HepG2 (cell line): ENCODE measurements around the gene TRAF3. TPM values are rescaled to one million over a fixed set of nuclear protein-coding genes. Genes with fewer than 3 reads are reported as not detected.

ENCODE experiments used
- ATAC-seq: fragments of 200-7000 bp; cut with Tn5 transposase; 3 replicates; pipeline ENCODE4 v1.9.1; 2020; ENCODE audit warnings: mild to moderate bottlenecking, moderate library complexity
- BruUV-seq: library from RNA; stranded (reverse); fragments of 400-500 nt; replicated peaks from 2 replicates; lab custom pipeline; 2021; lab: Mats Ljungman, UMichigan
- CTCF ChIA-PET: fragments of 300-600 bp; formaldehyde crosslinking; extraction: SDS; loops from one replicate; lab custom pipeline; 2021; ENCODE audit warnings: low total read pairs, inconsistent platforms, low intra/inter-chr PET ratio; lab: Yijun Ruan, JAX
- POLR2A ChIA-PET: fragments of 350-600 bp; sonication (Branson Sonifier 250); formaldehyde crosslinking; loops from one replicate; lab custom pipeline; 2020; ENCODE audit warnings: antibody characterized with exemption, inconsistent platforms; lab: Yijun Ruan, JAX
- DNase-seq: peaks from one replicate; pipeline ENCODE4 v3.0.0-alpha.2; 2015; ENCODE audit warnings: low spot score
- FAIRE-seq: peaks from 3 replicates; lab custom pipeline; 2011; peaks lifted over from hg19 to GRCh38; lab: Jason Lieb, UNC
- H2AFZ ChIP-seq: one replicate; pipeline ENCODE4 v1.6.1; 2011; ENCODE audit warnings: low read length, inconsistent platforms
- H3K27ac ChIP-seq: fragments of 300-600 bp; 3 replicates; pipeline ENCODE4 v1.8.0; 2011; ENCODE audit warnings: mixed run types, mild to moderate bottlenecking, mixed read lengths, low read length, inconsistent platforms; ENCODE audit not compliant: insufficient read depth; ENCODE audit errors: extremely low read length
- H3K27me3 ChIP-seq, 2 experiments: fragments of 200-600 bp in 1 of 2; 2 replicates in 1 of 2; 3 replicates in 1 of 2; pipeline versions ENCODE4 v1.6.0 to v1.8.0; 2011; ENCODE audit warnings: low read length in 2 of 2, mild to moderate bottlenecking in 2 of 2, moderate library complexity in 2 of 2, inconsistent platforms in 1 of 2; ENCODE audit not compliant: insufficient read depth in 2 of 2, control insufficient read depth in 1 of 2
- H3K36me3 ChIP-seq, 2 experiments: fragments of 200-600 bp in 1 of 2; replicated peaks in 1 of 2; 2 replicates in 1 of 2; 3 replicates in 1 of 2; pipeline versions ENCODE4 v1.5.1 to v1.8.0; 2011; ENCODE audit warnings: low read length in 2 of 2, inconsistent platforms in 1 of 2; ENCODE audit not compliant: insufficient read depth in 2 of 2, control insufficient read depth in 1 of 2
- H3K4me1 ChIP-seq: 2 replicates; pipeline ENCODE4 v1.5.1; 2012; ENCODE audit warnings: low read length, inconsistent platforms; ENCODE audit not compliant: insufficient read depth
- H3K4me2 ChIP-seq: 2 replicates; pipeline ENCODE4 v1.6.0; 2011; ENCODE audit warnings: low read depth, low read length, inconsistent platforms
- H3K4me3 ChIP-seq, 3 experiments: fragments of 200-600 bp in 1 of 3; sonication (generic), shearing (Covaris generic) in 1 of 3; replicated peaks in 1 of 3; 2 replicates each; pipeline ENCODE4 v1.5.1; 2011 to 2016; ENCODE audit warnings: low read length in 3 of 3, inconsistent platforms in 2 of 3, low read depth in 2 of 3, mild to moderate bottlenecking in 2 of 3, control low read depth in 1 of 3, mixed read lengths in 1 of 3; ENCODE audit not compliant: insufficient read depth in 1 of 3
- H3K79me2 ChIP-seq: one replicate; pipeline ENCODE4 v1.6.1; 2011; ENCODE audit warnings: low read length, inconsistent platforms; ENCODE audit not compliant: insufficient read depth
- H3K9ac ChIP-seq: 2 replicates; pipeline ENCODE4 v1.6.0; 2011; ENCODE audit warnings: mild to moderate bottlenecking, low read depth, low read length, inconsistent platforms; ENCODE audit not compliant: insufficient read depth
- H3K9me3 ChIP-seq: 2 replicates; pipeline ENCODE4 v1.5.1; 2012; ENCODE audit warnings: mild to moderate bottlenecking, low read length
- H4K20me1 ChIP-seq: 2 replicates; pipeline ENCODE4 v1.6.0; 2011; ENCODE audit warnings: inconsistent platforms, mild to moderate bottlenecking, low read length, moderate library complexity; ENCODE audit not compliant: insufficient read depth
- BRD4 ChIP-seq: sonication (generic); formaldehyde crosslinking; IDR thresholded peaks from 2 replicates; pipeline ENCODE4 v1.4.0; 2020; ENCODE audit warnings: missing genetic modification reagents
- ESRRA ChIP-seq: sonication (generic); formaldehyde crosslinking; IDR thresholded peaks from 2 replicates; pipeline ENCODE4 v1.5.1; 2020; ENCODE audit warnings: mild to moderate bottlenecking, low read depth, missing genetic modification reagents
- KDM1A ChIP-seq: IDR thresholded peaks from 2 replicates; pipeline ENCODE4 v1.6.1; 2016; ENCODE audit warnings: missing compliant biosample characterization
- KDM6A ChIP-seq: IDR thresholded peaks from 2 replicates; pipeline ENCODE4 v1.6.1; 2016; ENCODE audit warnings: low read depth
- MAX ChIP-seq: IDR thresholded peaks from 2 replicates; pipeline ENCODE4 v1.6.1; 2012; ENCODE audit warnings: inconsistent platforms
- MBD4 ChIP-seq: IDR thresholded peaks from 2 replicates; pipeline ENCODE4 v1.6.1; 2012; ENCODE audit warnings: low read length, inconsistent platforms, borderline replicate concordance
- ONECUT2 ChIP-seq: sonication (generic); formaldehyde crosslinking; IDR thresholded peaks from 2 replicates; pipeline ENCODE4 v1.4.0; 2020; ENCODE audit warnings: missing genetic modification reagents
- PRDM10 ChIP-seq: sonication (generic); formaldehyde crosslinking; IDR thresholded peaks from 2 replicates; pipeline ENCODE4 v1.4.0; 2020; ENCODE audit warnings: low read depth, missing genetic modification reagents
- SIN3B ChIP-seq: fragments of 150-350 bp; IDR thresholded peaks from 2 replicates; pipeline ENCODE4 v1.6.1; 2014; ENCODE audit warnings: low read length
- SMARCE1 ChIP-seq: fragments of 450-650 bp; IDR thresholded peaks from 2 replicates; pipeline ENCODE4 v1.6.1; 2017; ENCODE audit warnings: borderline replicate concordance
- ZBTB3 ChIP-seq: sonication (generic); formaldehyde crosslinking; IDR thresholded peaks from 2 replicates; pipeline ENCODE4 v1.4.0; 2020; ENCODE audit warnings: low read depth, mild to moderate bottlenecking, moderate library complexity, missing genetic modification reagents, borderline replicate concordance
- ZFP62 ChIP-seq: sonication (generic); formaldehyde crosslinking; IDR thresholded peaks from 2 replicates; pipeline ENCODE4 v1.4.0; 2020; ENCODE audit warnings: missing genetic modification reagents
- ZIK1 ChIP-seq: sonication (generic); formaldehyde crosslinking; IDR thresholded peaks from 2 replicates; pipeline ENCODE4 v1.5.0; 2020; ENCODE audit warnings: mild to moderate bottlenecking, low read depth, missing genetic modification reagents, borderline replicate concordance
- ZNF225 ChIP-seq: sonication (generic); formaldehyde crosslinking; IDR thresholded peaks from 2 replicates; pipeline ENCODE4 v1.4.0; 2020; ENCODE audit warnings: mild to moderate bottlenecking, missing genetic modification reagents
- ZNF230 ChIP-seq: sonication (generic); formaldehyde crosslinking; IDR thresholded peaks from 2 replicates; pipeline ENCODE4 v1.4.0; 2020; ENCODE audit warnings: mild to moderate bottlenecking, missing genetic modification reagents
- ZNF235 ChIP-seq: sonication (generic); formaldehyde crosslinking; IDR thresholded peaks from 2 replicates; pipeline ENCODE4 v1.8.1; 2023; ENCODE audit warnings: mild to moderate bottlenecking, missing genetic modification reagents, borderline replicate concordance
- ZNF841 ChIP-seq: sonication (generic); formaldehyde crosslinking; IDR thresholded peaks from 2 replicates; pipeline ENCODE4 v1.8.1; 2023; ENCODE audit warnings: missing genetic modification reagents, borderline replicate concordance
- WGBS: methylation state at CpG from one replicate; pipeline ENCODE4 v1.1.6; 2017; ENCODE audit warnings: low lambda C conversion rate; 5-methylcytosine and 5-hydroxymethylcytosine counted together
- in situ Hi-C: cut with HindIII; loops from 2 replicates; pipeline ENCODE4 v1.10.0; 2017; ENCODE audit warnings: low pct_unique_long_range_greater_than_20kb; ENCODE audit not compliant: extremely low pct_ligation_motif_present
- intact Hi-C: fragments of 100-400 bp; cut with micrococcal nuclease; formaldehyde crosslinking; loops from one replicate; pipeline ENCODE4 v1.10.0; 2022; ENCODE audit not compliant: unreplicated experiment
- polyA plus RNA-seq, 8 experiments: library from polyadenylated mRNA; depleted of rRNA in 3 of 8; stranded (reverse) in 7 of 8; unstranded in 1 of 8; fragments of >200 nt; fragmentation: Illumina TruSeq in 4 of 8; extraction: Trizol in 4 of 8; gene quantifications; 2 replicates each; pipeline versions ENCODE4 v1.2.1 to v1.2.3, GENCODE V29; 2011 to 2016; ENCODE audit warnings: low read depth in 4 of 8, missing spikeins in 1 of 8, mixed read lengths in 1 of 8; ENCODE audit not compliant: insufficient read depth in 1 of 8
- total RNA-seq, 5 experiments: library from RNA; depleted of rRNA; stranded (reverse); fragments of >200 nt; fragmentation: Illumina TruSeq; extraction: Trizol; gene quantifications; 2 replicates each; pipeline ENCODE4 v1.2.3, GENCODE V29; 2016; ENCODE audit warnings: low read depth in 1 of 5
- TF ChIP-seq, protein P1 (sequence below): sonication (generic); formaldehyde crosslinking; IDR thresholded peaks from 2 replicates; pipeline ENCODE4 v1.5.0; 2020; ENCODE audit warnings: missing genetic modification reagents

TRAF3 gene
- total and polyA plus RNA-seq, 2 of the 13 experiments (the other 11 are each of a cell fraction or from before 2014, with no cell fraction given), result 6.9 to 12.2 TPM

DNA sequence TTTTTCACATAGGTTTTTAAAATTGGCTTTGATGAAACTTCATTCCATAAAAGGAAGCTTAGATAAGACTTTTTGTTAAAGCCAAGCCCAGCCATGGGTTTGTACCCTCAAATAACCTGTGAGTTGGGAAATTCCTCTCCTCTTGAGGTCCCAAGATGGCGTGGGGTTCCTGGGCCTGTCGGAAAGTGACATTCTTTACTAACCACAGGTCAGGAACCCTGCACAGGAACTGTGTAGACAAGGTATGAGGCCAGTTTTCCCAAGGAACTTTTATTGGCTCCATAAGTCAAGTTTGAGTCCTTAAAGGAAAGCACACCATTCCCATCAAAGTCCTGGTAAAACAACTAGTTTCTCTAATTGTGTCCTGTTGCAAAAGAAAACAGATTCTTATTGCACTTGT, 80.2 kb downstream of the TRAF3 start:
- H3K4me1 ChIP-seq, result no peaks in the 10 kb centered on the region
- no peaks in the 10 kb centered on the region for H3K9me3 ChIP-seq
- H3K79me2 ChIP-seq, result peaks cover 3% of the 10 kb centered on the region
- no peak for DNase-seq
- H3K4me2 ChIP-seq, result no peak overlapping the region
- no peaks in the 10 kb centered on the region for H4K20me1 ChIP-seq
- ChIA-PET CTCF (no interaction called here), POLR2A (no interaction called here)
- WGBS, result 81% methylated on average over 2 of the region's 2 CpGs
- in situ Hi-C loops, result no loop called here
- no peak for FAIRE-seq
- TF ChIP-seq SMARCE1 (no peak), ZIK1 (CRISPR knock-in tag) (no peak), ZNF841 (CRISPR knock-in tag) (no peak), ZFP62 (CRISPR knock-in tag) (no peak), ZNF230 (CRISPR knock-in tag) (no peak), ESRRA (CRISPR knock-in tag) (no peak), KDM6A (CRISPR knock-in tag) (no peak), SIN3B (no peak), BRD4 (CRISPR knock-in tag) (no peak), KDM1A (CRISPR knock-in tag) (no peak), MBD4 (no peak), ZBTB3 (no peak), PRDM10 (CRISPR knock-in tag) (no peak), ONECUT2 (CRISPR knock-in tag) (no peak), ZNF235 (no peak), ZNF225 (no peak), MAX (no peak)
- TF ChIP-seq, protein P1, sequence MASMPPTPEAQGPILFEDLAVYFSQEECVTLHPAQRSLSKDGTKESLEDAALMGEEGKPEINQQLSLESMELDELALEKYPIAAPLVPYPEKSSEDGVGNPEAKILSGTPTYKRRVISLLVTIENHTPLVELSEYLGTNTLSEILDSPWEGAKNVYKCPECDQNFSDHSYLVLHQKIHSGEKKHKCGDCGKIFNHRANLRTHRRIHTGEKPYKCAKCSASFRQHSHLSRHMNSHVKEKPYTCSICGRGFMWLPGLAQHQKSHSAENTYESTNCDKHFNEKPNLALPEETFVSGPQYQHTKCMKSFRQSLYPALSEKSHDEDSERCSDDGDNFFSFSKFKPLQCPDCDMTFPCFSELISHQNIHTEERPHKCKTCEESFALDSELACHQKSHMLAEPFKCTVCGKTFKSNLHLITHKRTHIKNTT (CRISPR knock-in tag), result no peak
- no peak overlapping the region for H3K4me3 ChIP-seq
- H3K27ac ChIP-seq, result no peak overlapping the region
- intact Hi-C loops, result no loop called here
- no peak overlapping the region for H3K9ac ChIP-seq
- no TSS peak for BruUV-seq
- no peaks in the 10 kb centered on the region for H3K36me3 ChIP-seq
- no peak for ATAC-seq
- H2AFZ ChIP-seq, result no peak overlapping the region
- no peaks in the 10 kb centered on the region for H3K27me3 ChIP-seq
